ENCODE results near the gene PLEKHG4.

DNA sequence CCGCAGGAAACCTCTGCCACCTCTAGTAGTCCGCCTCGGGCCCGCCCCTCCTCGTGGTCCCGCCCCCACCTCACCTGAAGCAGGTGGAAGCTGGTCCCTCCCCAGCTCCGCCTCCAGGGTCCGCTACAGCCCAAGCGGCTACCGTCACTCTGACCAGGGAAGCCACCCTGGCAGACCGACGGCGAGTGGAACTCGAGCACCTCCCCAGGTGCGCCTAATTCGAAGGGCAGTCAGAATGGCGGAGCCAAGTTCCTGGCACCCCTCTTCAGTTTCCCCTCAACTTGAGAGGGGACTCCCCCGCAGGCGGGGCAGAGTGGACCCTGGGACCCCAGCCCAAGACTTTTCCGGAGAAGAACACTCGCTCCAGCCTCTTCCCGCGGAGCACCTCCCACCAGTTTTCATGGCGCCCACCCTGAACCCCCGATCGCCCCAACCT is 32.6 kb upstream of the PLEKHG4 start:
- TF ChIP-seq, protein P1, sequence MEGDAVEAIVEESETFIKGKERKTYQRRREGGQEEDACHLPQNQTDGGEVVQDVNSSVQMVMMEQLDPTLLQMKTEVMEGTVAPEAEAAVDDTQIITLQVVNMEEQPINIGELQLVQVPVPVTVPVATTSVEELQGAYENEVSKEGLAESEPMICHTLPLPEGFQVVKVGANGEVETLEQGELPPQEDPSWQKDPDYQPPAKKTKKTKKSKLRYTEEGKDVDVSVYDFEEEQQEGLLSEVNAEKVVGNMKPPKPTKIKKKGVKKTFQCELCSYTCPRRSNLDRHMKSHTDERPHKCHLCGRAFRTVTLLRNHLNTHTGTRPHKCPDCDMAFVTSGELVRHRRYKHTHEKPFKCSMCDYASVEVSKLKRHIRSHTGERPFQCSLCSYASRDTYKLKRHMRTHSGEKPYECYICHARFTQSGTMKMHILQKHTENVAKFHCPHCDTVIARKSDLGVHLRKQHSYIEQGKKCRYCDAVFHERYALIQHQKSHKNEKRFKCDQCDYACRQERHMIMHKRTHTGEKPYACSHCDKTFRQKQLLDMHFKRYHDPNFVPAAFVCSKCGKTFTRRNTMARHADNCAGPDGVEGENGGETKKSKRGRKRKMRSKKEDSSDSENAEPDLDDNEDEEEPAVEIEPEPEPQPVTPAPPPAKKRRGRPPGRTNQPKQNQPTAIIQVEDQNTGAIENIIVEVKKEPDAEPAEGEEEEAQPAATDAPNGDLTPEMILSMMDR (IDR thresholded peaks at IDR 0.05) = no peak
- TF ChIP-seq POLR2AphosphoS5 (IDR thresholded peaks at IDR 0.05) = no peak

Data from gastroesophageal sphincter (tissue), 3 donors.